Bronchial epithelial cell (primary cell): ENCODE measurements around the gene C10orf67. TPM values are rescaled to one million over a fixed set of nuclear protein-coding genes. Genes with fewer than 3 reads are reported as not detected.

Experiments used
- DNase-seq: peaks from one replicate; pipeline ENCODE4 v3.0.0-alpha.2; 2010; ENCODE audit warnings: low read depth
- FAIRE-seq: peaks from 2 replicates; lab custom pipeline; 2011; peaks lifted over from hg19 to GRCh38; lab: Jason Lieb, UNC
- H3K27me3 ChIP-seq: 2 replicates; pipeline ENCODE4 v1.5.1; 2011; ENCODE audit warnings: low read length; ENCODE audit not compliant: control insufficient read depth, insufficient read depth
- H3K36me3 ChIP-seq: 2 replicates; pipeline ENCODE4 v1.5.1; 2011; ENCODE audit warnings: low read length; ENCODE audit not compliant: control insufficient read depth, insufficient read depth
- H3K4me3 ChIP-seq: 2 replicates; pipeline ENCODE4 v1.5.1; 2011; ENCODE audit warnings: mild to moderate bottlenecking, low read depth, low read length, control low read depth
- total RNA-seq: library from RNA; depleted of rRNA; stranded (reverse); fragments of >200 nt; gene quantifications from 2 replicates; pipeline ENCODE4 v1.2.1, GENCODE V29; 2014
- TF ChIP-seq, protein P1 (sequence below): IDR thresholded peaks from 2 replicates; pipeline ENCODE4 v1.5.1; 2011; ENCODE audit warnings: mild to moderate bottlenecking, moderate library complexity, low read length, control low read depth, inconsistent platforms; ENCODE audit not compliant: insufficient read depth, severe bottlenecking

The C10orf67 gene
- total RNA-seq, 1 donor from 2014 or later = not detected

DNA sequence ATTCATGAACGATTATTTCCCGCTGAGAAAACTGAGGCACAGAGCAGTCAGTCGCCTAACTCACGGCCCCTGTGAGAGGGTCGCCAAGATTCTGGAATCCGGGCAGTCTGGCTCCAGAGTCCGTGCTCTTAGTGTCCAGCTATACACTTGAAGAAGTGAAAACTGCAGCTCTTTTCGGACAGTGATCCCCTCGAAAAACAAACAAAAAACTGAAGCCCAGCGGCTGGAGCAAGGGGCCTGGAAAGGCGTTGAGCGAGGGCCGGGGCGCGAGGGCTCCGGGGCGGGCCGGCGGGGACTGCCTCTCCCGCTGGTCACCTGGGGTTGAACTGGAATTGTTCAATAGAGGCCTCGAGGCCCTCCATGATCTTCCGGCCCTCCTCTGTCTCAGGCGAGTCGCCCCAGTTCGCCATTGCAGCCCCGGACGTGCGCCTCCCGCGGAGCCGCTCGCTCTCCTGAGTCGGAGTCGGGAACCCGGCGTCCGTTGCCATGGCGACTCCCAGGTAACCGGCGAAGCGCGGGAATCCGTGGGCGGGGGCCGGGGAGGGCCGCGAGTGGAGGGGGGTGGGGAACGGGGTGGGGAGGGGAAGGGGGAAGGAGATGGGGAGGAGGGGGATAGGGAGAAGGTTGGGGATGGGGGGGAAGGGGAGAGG is 881 bp downstream of the C10orf67 start:
- FAIRE-seq = peak; percentile 43
- TF ChIP-seq, protein P1, sequence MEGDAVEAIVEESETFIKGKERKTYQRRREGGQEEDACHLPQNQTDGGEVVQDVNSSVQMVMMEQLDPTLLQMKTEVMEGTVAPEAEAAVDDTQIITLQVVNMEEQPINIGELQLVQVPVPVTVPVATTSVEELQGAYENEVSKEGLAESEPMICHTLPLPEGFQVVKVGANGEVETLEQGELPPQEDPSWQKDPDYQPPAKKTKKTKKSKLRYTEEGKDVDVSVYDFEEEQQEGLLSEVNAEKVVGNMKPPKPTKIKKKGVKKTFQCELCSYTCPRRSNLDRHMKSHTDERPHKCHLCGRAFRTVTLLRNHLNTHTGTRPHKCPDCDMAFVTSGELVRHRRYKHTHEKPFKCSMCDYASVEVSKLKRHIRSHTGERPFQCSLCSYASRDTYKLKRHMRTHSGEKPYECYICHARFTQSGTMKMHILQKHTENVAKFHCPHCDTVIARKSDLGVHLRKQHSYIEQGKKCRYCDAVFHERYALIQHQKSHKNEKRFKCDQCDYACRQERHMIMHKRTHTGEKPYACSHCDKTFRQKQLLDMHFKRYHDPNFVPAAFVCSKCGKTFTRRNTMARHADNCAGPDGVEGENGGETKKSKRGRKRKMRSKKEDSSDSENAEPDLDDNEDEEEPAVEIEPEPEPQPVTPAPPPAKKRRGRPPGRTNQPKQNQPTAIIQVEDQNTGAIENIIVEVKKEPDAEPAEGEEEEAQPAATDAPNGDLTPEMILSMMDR = no peak
- Histone ChIP-seq H3K27me3 (no peaks in the 10 kb centered on the region), H3K4me3 (peak overlapping the region; percentile 38), H3K36me3 (no peaks in the 10 kb centered on the region)
- no peak for DNase-seq

DNA sequence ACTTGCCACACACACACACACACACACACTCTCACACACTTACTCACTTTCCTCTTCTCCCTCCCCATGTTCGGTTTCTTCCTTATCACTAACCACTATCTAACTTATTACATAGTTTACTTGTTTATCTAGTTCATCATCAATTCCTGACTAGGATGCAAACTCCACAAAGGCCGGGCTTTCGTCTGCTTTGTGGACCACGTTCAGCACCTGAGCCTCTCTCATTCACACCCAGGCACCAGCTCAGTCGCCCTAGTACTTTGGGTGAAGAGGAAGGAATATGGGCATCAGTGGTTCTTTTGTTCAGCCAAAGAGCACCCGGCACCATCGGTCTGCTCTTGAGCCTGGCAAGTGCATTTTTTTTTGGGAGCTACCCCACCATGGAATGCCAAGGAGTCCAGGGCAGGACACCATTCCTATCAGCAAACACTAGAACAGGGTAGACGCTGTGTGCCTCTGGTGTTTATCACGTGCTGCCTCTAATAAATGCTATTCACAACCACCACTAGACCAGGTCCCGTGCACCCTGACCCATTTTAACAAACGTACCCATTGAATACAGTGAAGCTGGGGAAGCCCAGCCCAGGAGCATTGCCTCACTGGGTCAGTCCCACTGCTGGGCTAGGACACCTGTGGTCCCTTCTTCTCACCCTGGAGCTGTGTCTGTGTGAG is 2.2 kb downstream of the C10orf67 start:
- Histone ChIP-seq H3K36me3 (no peaks in the 10 kb centered on the region), H3K27me3 (no peaks in the 10 kb centered on the region), H3K4me3 (no peak overlapping the region)
- TF ChIP-seq, protein P1 = no peak
- no peak for FAIRE-seq
- DNase-seq = no peak

GRCh38 chr10:23341004-23341403 is 3.6 kb downstream of the C10orf67 start:
- H3K27me3 ChIP-seq = no peaks in the 10 kb centered on the region
- H3K36me3 ChIP-seq = no peaks in the 10 kb centered on the region
- no peak overlapping the region for H3K4me3 ChIP-seq
- TF ChIP-seq, protein P1 = no peak
- peak; percentile 35 for DNase-seq
- no peak for FAIRE-seq

GRCh38 chr10:23340354-23340753 is 4.2 kb downstream of the C10orf67 start:
- FAIRE-seq (no peak), DNase-seq (no peak)
- H3K36me3 ChIP-seq = no peaks in the 10 kb centered on the region
- H3K4me3 ChIP-seq = no peak overlapping the region
- TF ChIP-seq, protein P1 = no peak
- H3K27me3 ChIP-seq = no peaks in the 10 kb centered on the region

DNA sequence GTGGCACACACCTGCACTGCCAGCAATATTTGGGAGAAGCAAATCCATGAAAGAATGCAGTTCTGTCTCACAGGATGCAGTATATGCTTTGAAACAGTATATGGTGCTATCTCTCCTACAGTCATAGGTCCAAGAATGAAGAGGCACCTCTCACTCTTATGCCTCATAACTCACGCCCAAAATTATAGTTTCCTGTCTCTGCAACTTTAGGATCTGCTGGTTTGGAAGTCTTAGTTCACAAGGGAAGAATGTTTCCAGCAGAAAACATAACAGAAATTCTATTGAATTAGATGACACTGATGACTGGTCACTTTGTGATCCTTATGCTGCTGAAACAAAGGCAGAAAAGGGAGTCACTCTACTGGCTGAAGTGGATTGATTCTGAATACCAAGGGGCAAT is 5.7 kb downstream of the C10orf67 start:
- DNase-seq = peak; percentile 27
- Histone ChIP-seq H3K36me3 (no peaks in the 10 kb centered on the region), H3K4me3 (no peak overlapping the region), H3K27me3 (no peaks in the 10 kb centered on the region)
- TF ChIP-seq, protein P1 = no peak
- FAIRE-seq = no peak
